K562 (cell line): ENCODE measurements around the gene ANXA4. TPM values are rescaled to one million over a fixed set of nuclear protein-coding genes. Genes with fewer than 3 reads are reported as not detected.

Source experiments
- BHLHE40 ChIP-seq: IDR thresholded peaks from 2 replicates; pipeline ENCODE4 v1.6.1; 2011; ENCODE audit warnings: low read length, improper control_type of control experiment
- HDAC3 ChIP-seq: fragments of 450-650 bp; IDR thresholded peaks from 2 replicates; pipeline ENCODE4 v1.6.1; 2018; ENCODE audit warnings: borderline replicate concordance, mild to moderate bottlenecking, moderate library complexity; ENCODE audit not compliant: partially characterized antibody
- LCOR ChIP-seq: sonication (generic); formaldehyde crosslinking; IDR thresholded peaks from 2 replicates; pipeline ENCODE4 v1.8.0; 2022; ENCODE audit warnings: mild to moderate bottlenecking, missing genetic modification reagents
- MEIS2 ChIP-seq: fragments of 450-650 bp; IDR thresholded peaks from 2 replicates; pipeline ENCODE4 v1.6.1; 2014; ENCODE audit warnings: mild to moderate bottlenecking; ENCODE audit not compliant: partially characterized antibody
- SREBF1 ChIP-seq: fragments of 150-350 bp; IDR thresholded peaks from 2 replicates; pipeline ENCODE4 v1.6.1; 2014; ENCODE audit warnings: antibody characterized with exemption, low read depth, low read length, borderline replicate concordance
- ZNF830 ChIP-seq: fragments of 250-450 bp; sonication (Bioruptor Pico); IDR thresholded peaks from 2 replicates; pipeline ENCODE4 v1.5.0; 2021; ENCODE audit warnings: mild to moderate bottlenecking
- polyA plus RNA-seq, 8 experiments: library from polyadenylated mRNA; depleted of rRNA in 4 of 8; stranded (reverse) in 5 of 8; unstranded in 3 of 8; fragments of >200 nt; fragmentation: Nextera tagmentation in 2 of 8; fragmentation: Illumina TruSeq in 1 of 8; extraction: Ambion mirVana in 2 of 8; extraction: Trizol in 1 of 8; gene quantifications; 2 replicates each; pipeline versions ENCODE4 v1.2.1 to v1.2.3, GENCODE V29; 2011 to 2014; ENCODE audit warnings: inconsistent platforms in 1 of 8, missing spikeins in 1 of 8
- total RNA-seq, 7 experiments: library from RNA; depleted of rRNA in 6 of 7; stranded (reverse); fragments of >200 nt in 6 of 7; fragmentation: Illumina TruSeq in 2 of 7; extraction: Trizol in 2 of 7; gene quantifications; 2 replicates each; pipeline versions ENCODE4 v1.2.1 to v1.2.3, GENCODE V29; 2011 to 2021; ENCODE audit warnings: low replicate concordance in 1 of 7
- TF ChIP-seq, protein P1 (sequence below): sonication (generic); formaldehyde crosslinking; IDR thresholded peaks from 2 replicates; pipeline ENCODE4 v1.8.1; 2023; ENCODE audit warnings: mild to moderate bottlenecking, missing genetic modification reagents
- TF ChIP-seq, protein P2 (sequence below), 2 experiments: IDR thresholded peaks in 1 of 2; conservative IDR thresholded peaks in 1 of 2; 2 replicates each; pipeline ENCODE4 v1.6.1; 2016; ENCODE audit warnings: low read depth in 2 of 2, mild to moderate bottlenecking in 1 of 2, missing compliant biosample characterization in 1 of 2, missing genetic modification characterization in 1 of 2, moderate library complexity in 1 of 2
- TF ChIP-seq, protein P3 (sequence below): fragments of 450-650 bp; IDR thresholded peaks from 2 replicates; pipeline ENCODE4 v1.6.1; 2016

ANXA4 gene
- total and polyA plus RNA-seq, 9 of the 15 experiments (the other 6 are each of a cell fraction or from before 2014, with no cell fraction given) = 3.4 to 13.6 (median 11.6) TPM

DNA sequence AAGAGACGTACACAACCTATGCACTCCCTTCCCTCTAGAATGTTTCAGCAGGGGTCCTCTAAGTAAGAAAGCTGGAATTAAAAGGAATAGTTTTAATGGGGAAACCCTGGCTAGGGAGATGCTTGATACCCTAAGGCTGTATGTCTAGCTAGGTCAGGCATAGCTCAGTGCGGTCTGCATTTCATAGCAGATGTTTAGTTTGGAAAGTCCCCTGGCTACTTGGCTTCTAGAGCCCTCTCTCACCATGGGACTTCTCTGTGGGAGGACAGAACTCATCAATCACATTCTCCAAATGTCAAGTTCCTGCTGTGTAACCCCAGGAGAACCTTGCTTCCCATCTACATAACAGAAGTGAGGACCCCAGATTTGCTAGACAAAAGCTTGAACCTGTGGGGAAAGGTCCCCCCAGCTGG, 24.1 kb upstream of the ANXA4 start (continued):
- TF ChIP-seq, protein P1, sequence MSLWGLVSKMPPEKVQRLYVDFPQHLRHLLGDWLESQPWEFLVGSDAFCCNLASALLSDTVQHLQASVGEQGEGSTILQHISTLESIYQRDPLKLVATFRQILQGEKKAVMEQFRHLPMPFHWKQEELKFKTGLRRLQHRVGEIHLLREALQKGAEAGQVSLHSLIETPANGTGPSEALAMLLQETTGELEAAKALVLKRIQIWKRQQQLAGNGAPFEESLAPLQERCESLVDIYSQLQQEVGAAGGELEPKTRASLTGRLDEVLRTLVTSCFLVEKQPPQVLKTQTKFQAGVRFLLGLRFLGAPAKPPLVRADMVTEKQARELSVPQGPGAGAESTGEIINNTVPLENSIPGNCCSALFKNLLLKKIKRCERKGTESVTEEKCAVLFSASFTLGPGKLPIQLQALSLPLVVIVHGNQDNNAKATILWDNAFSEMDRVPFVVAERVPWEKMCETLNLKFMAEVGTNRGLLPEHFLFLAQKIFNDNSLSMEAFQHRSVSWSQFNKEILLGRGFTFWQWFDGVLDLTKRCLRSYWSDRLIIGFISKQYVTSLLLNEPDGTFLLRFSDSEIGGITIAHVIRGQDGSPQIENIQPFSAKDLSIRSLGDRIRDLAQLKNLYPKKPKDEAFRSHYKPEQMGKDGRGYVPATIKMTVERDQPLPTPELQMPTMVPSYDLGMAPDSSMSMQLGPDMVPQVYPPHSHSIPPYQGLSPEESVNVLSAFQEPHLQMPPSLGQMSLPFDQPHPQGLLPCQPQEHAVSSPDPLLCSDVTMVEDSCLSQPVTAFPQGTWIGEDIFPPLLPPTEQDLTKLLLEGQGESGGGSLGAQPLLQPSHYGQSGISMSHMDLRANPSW = no peak
- no peak for TF ChIP-seq BHLHE40
- no peak for TF ChIP-seq HDAC3
- TF ChIP-seq ZNF830 (CRISPR knock-in tag) = no peak
- TF ChIP-seq SREBF1 = no peak
- TF ChIP-seq, protein P2, sequence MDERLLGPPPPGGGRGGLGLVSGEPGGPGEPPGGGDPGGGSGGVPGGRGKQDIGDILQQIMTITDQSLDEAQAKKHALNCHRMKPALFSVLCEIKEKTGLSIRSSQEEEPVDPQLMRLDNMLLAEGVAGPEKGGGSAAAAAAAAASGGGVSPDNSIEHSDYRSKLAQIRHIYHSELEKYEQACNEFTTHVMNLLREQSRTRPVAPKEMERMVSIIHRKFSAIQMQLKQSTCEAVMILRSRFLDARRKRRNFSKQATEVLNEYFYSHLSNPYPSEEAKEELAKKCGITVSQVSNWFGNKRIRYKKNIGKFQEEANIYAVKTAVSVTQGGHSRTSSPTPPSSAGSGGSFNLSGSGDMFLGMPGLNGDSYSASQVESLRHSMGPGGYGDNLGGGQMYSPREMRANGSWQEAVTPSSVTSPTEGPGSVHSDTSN (CRISPR knock-in tag; IDR thresholded peaks at IDR 0.05; ENCODE audit: low read depth) = no peak
- TF ChIP-seq, protein P2 (tag; conservative IDR thresholded peaks at IDR 0.05; ENCODE audit: low read depth) = peak; percentile 68
- no peak for TF ChIP-seq LCOR
- TF ChIP-seq, protein P3, sequence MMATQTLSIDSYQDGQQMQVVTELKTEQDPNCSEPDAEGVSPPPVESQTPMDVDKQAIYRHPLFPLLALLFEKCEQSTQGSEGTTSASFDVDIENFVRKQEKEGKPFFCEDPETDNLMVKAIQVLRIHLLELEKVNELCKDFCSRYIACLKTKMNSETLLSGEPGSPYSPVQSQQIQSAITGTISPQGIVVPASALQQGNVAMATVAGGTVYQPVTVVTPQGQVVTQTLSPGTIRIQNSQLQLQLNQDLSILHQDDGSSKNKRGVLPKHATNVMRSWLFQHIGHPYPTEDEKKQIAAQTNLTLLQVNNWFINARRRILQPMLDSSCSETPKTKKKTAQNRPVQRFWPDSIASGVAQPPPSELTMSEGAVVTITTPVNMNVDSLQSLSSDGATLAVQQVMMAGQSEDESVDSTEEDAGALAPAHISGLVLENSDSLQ = peak; percentile 31; the same call in 1 of the 2 replicates
- TF ChIP-seq MEIS2 = peak; percentile 79
